ENCODE data around the gene ARID2. TPM values are rescaled to one million over a fixed set of nuclear protein-coding genes. Genes with fewer than 3 reads are reported as not detected.

Gene ARID2
- total and polyA plus RNA-seq, 2 donors (not counting 1 experiment from before 2014, with no cell fraction given) = 5.0 to 49.2 TPM

GRCh38 chr12:45913631-45914030, 184.1 kb downstream of the ARID2 start:
- CTCF ChIA-PET = no interaction called here
- POLR2A ChIA-PET = no interaction called here
- Mint-ChIP-seq H3K27me3 (no peaks in the 10 kb centered on the region), H3K4me3 (no peak overlapping the region), H3K4me1 (peaks cover 20% of the 10 kb centered on the region), H3K9me3 (ENCODE audit: insufficient read depth) (no peaks in the 10 kb centered on the region), H3K27ac (no peak overlapping the region)
- Histone ChIP-seq H3K4me3 (ENCODE audit: control extremely low read depth in 1 of 5, extremely low read depth in 1 of 5, insufficient read depth in 1 of 5, low read depth in 2 of 5, low read length in 4 of 5) (no peak overlapping the region), H3K27ac (ENCODE audit: low read length in 2 of 2) (no peak overlapping the region), H3K79me2 (ENCODE audit: control insufficient read depth, insufficient read depth, low read length) (no peaks in the 10 kb centered on the region), H4K20me1 (ENCODE audit: control insufficient read depth, insufficient read depth, low read length, poor library complexity, severe bottlenecking) (no peaks in the 10 kb centered on the region), H3K9ac (ENCODE audit: low read length) (no peak overlapping the region), H3K27me3 (replicated peaks in 1 of 4; ENCODE audit: control extremely low read depth in 1 of 4, control insufficient read depth in 3 of 4, insufficient read depth in 4 of 4, low read length in 3 of 4) (no peaks in the 10 kb centered on the region), H2AFZ (ENCODE audit: insufficient read depth, low read depth, low read length, poor library complexity, severe bottlenecking) (no peak overlapping the region), H3K4me1 (ENCODE audit: control insufficient read depth in 2 of 2, insufficient read depth in 2 of 2, low read length in 2 of 2) (peaks cover 3% of the 10 kb centered on the region in 2 donors), H3K9me3 (ENCODE audit: control extremely low read depth in 1 of 3, control insufficient read depth in 2 of 3, insufficient read depth in 1 of 3, low read length in 2 of 3) (peaks cover 0 to 7% (median 0%) of the 10 kb centered on the region in 3 donors), H3K36me3 (replicated peaks in 1 of 2; ENCODE audit: control extremely low read depth in 1 of 2, control insufficient read depth in 1 of 2, extremely low read depth in 1 of 2, insufficient read depth in 2 of 2, low read length in 1 of 2) (peaks cover 2 to 6% of the 10 kb centered on the region in 2 experiments), H3K4me2 (replicated peaks; ENCODE audit: low read depth, low read length, poor library complexity, severe bottlenecking) (no peak overlapping the region)
- TF ChIP-seq, protein P1, sequence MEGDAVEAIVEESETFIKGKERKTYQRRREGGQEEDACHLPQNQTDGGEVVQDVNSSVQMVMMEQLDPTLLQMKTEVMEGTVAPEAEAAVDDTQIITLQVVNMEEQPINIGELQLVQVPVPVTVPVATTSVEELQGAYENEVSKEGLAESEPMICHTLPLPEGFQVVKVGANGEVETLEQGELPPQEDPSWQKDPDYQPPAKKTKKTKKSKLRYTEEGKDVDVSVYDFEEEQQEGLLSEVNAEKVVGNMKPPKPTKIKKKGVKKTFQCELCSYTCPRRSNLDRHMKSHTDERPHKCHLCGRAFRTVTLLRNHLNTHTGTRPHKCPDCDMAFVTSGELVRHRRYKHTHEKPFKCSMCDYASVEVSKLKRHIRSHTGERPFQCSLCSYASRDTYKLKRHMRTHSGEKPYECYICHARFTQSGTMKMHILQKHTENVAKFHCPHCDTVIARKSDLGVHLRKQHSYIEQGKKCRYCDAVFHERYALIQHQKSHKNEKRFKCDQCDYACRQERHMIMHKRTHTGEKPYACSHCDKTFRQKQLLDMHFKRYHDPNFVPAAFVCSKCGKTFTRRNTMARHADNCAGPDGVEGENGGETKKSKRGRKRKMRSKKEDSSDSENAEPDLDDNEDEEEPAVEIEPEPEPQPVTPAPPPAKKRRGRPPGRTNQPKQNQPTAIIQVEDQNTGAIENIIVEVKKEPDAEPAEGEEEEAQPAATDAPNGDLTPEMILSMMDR (IDR thresholded peaks at IDR 0.05) = no peak
- TF ChIP-seq EZH2 (IDR thresholded peaks at IDR 0.05; ENCODE audit: borderline replicate concordance, insufficient read depth, low read depth, low read length, poor library complexity, severe bottlenecking) = no peak
- intact Hi-C loops (cut with micrococcal nuclease) = no loop called here
- ATAC-seq (ENCODE audit: low read depth) (no peak), DNase-seq (no peak)
- WGBS (ENCODE audit: insufficient coverage) = no CpG with 5 or more reads among the region's 2 CpGs

DNA sequence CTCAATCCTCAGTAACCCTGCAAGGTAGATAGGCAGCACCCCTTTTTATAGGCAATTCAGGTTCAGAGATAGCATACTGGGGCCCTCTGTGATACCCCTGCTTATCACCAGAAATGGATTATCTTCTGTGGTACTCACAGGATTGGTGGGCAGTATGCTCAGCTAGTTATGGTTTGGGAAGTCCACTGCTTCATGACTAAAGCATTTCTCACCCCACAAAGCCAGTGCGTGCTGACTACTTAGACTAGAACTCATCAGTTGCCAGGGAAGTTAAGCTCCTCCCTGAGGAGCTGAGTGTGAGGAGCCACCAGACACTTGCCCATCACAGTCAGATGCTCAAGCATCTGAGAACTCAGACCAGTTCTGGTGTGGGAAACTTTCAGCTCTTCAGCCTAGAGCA, 184.6 kb downstream of the ARID2 start:
- H4K20me1 ChIP-seq (ENCODE audit: control insufficient read depth, insufficient read depth, low read length, poor library complexity, severe bottlenecking) = no peaks in the 10 kb centered on the region
- Mint-ChIP-seq H3K4me3 (no peak overlapping the region), H3K9me3 (ENCODE audit: insufficient read depth) (no peaks in the 10 kb centered on the region), H3K27me3 (no peaks in the 10 kb centered on the region), H3K27ac (no peak overlapping the region), H3K4me1 (peaks cover 20% of the 10 kb centered on the region)
- intact Hi-C loops (cut with micrococcal nuclease) = no loop called here
- peaks cover 2 to 8% of the 10 kb centered on the region in 2 experiments for H3K36me3 ChIP-seq (replicated peaks in 1 of 2; ENCODE audit: control extremely low read depth in 1 of 2, control insufficient read depth in 1 of 2, extremely low read depth in 1 of 2, insufficient read depth in 2 of 2, low read length in 1 of 2)
- H3K27ac ChIP-seq (ENCODE audit: low read length in 2 of 2) = no peak overlapping the region
- H3K79me2 ChIP-seq (ENCODE audit: control insufficient read depth, insufficient read depth, low read length) = no peaks in the 10 kb centered on the region
- DNase-seq = no peak
- H3K9me3 ChIP-seq (ENCODE audit: control extremely low read depth in 1 of 3, control insufficient read depth in 2 of 3, insufficient read depth in 1 of 3, low read length in 2 of 3) = peaks cover 0 to 7% (median 0%) of the 10 kb centered on the region in 3 donors
- POLR2A ChIA-PET = no interaction called here
- no peak overlapping the region for H3K9ac ChIP-seq (ENCODE audit: low read length)
- peak; percentile 49 for ATAC-seq (ENCODE audit: low read depth)
- no peaks in the 10 kb centered on the region for H3K27me3 ChIP-seq (replicated peaks in 1 of 4; ENCODE audit: control extremely low read depth in 1 of 4, control insufficient read depth in 3 of 4, insufficient read depth in 4 of 4, low read length in 3 of 4)
- no peak for TF ChIP-seq EZH2 (IDR thresholded peaks at IDR 0.05; ENCODE audit: borderline replicate concordance, insufficient read depth, low read depth, low read length, poor library complexity, severe bottlenecking)
- TF ChIP-seq, protein P1 (IDR thresholded peaks at IDR 0.05) = no peak
- H3K4me2 ChIP-seq (replicated peaks; ENCODE audit: low read depth, low read length, poor library complexity, severe bottlenecking) = no peak overlapping the region
- H3K4me1 ChIP-seq (ENCODE audit: control insufficient read depth in 2 of 2, insufficient read depth in 2 of 2, low read length in 2 of 2) = peaks cover 3% of the 10 kb centered on the region in 2 donors
- no peak overlapping the region for H2AFZ ChIP-seq (ENCODE audit: insufficient read depth, low read depth, low read length, poor library complexity, severe bottlenecking)
- WGBS (ENCODE audit: insufficient coverage) = no CpG with 5 or more reads among the region's 1 CpG
- CTCF ChIA-PET = no interaction called here
- H3K4me3 ChIP-seq (ENCODE audit: control extremely low read depth in 1 of 5, extremely low read depth in 1 of 5, insufficient read depth in 1 of 5, low read depth in 2 of 5, low read length in 4 of 5) = no peak overlapping the region

Data from B cell (primary cell).